DMS53 treated with DMSO at 0.1 percent for 48 hours (cell line): ENCODE data around the gene JMJD7.

ENCODE experiments used
- DNase-seq: peaks from one replicate; lab custom pipeline; 2025; ENCODE audit not compliant: unreplicated experiment; lab: John Stamatoyannopoulos, UW

The JMJD7 gene

DNA sequence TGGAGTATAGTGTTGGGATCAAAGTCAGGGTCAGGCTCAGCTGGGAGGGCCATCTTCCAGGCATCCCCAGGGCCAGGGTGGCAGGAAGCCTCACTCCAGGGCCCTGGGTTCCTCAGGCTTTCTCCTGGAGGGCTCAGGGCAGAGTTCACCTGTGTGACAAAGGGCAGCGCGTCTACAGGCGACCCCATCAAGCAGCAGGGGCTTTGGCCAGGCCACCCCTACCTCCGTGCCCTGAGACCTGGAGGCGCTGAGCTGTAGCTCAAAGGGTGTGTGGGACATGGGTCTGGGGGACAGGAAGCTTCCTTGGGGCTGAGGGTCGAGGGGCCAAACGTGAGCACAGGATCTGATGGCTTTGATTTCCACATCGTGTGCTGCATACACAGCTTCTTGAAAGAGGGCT, 53.2 kb downstream of the JMJD7 start:
- no peak for DNase-seq

DNA sequence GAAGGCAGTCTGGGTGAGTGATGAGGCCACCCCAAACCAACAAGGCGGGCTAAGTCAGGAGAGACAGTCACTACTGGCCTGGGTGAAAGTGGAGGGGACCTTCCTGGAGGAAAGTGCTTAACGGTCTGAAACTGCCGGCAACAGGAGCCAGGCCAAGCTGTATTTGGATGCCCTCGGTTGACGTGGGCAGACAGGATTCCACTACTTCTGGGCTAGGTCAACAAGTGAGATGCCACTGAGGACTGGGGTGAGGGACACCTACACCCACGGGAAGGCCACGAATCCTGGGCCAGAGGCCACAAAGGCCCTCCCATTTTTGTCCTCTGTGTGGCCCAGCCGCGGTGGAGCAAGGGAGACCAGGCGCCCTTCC, 53.6 kb downstream of the JMJD7 start:
- no peak for DNase-seq

DNA sequence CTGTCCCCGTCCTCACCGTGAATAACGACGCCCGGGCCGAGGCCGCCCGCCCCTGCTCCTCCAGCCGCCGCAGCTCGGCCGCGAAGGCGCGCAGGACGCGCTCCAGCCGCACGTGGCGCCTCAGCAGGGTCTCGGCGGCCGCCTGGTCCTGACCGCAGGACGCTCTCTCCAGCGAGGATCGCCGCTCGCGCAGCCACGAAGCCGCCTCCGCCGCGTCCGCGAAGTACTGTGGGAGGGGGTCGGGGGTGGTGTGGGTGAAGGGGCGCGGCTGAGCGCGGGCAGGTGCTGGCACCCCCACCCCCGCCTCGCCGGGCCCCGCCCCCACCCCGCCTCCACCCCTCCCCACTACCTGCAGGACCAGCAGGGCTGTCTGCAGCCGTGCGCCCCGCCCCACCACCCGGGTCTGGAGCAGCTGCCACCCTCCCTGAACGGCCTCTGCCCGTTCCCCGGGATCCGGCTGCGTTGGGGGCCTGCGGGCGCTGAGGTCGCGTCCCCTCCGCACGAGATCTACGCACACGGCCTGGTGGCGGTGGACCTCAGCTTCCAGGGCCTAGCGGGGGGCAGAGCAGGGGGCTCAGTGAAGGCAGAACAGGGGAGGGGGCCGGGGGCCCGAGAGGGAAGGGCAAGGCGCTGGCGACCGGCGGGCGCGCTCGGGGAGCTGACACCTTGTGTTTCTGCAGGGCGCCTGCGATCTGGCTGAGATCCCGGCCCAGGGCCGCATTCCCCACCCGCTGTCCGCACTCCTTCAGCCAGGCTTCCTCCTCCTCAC, 54.2 kb downstream of the JMJD7 start:
- DNase-seq, result no peak

DNA sequence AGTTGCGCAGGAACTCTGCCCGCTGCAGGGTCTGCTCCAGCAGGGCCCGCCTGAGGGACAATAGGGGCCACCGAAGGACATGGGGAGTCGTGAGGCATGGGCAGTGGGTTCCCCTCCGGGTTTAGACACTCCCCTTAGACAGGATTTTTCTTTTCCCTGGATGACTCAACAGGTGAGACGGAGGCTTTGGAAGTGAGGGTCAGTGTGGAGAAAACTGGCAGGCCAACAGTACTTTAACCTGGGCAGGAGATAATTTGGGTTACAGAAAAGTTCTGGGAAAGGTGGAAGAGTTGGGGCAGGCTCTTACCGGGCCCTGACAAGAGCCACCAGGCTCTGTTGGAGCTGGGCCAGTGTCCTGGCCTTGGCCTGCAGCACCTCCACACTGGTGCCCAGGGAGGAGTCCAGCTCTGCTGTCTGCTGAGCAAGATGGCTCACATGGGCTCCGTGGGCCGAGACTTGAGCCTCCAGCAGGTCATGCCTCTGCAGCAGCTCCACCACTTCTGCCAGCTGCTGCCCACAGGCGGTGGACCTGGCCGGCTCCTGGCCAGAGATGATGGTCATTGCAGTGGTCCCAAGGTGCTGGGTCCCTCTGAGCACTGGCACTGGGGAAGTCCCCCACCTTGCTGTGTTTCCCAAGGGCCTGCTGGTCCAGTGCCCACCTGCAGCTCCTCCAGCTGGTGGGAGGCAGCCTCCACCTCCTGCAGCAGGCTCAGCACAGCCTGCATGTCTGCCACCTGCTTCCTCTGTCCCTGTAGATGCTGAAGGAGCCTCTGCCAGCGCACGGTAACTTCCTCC, 55.0 kb downstream of the JMJD7 start:
- no peak for DNase-seq

DNA sequence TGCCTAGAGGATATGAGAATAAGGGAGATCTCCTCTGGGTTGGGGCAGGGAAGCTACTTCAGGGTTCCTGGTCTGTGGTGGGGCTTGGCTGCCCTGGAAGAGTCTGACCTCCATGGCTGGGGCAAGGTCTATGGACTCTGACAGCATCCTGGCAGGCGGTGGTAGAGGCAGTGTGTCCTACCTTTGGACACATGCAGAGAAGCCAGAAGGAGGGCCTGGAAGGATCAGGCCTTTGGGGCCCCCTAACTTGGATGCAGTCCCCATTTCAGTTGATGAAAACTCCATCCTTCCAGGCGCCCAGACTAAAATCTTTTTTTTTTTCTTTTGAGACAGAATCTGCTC, 55.6 kb downstream of the JMJD7 start:
- DNase-seq, result no peak

DNA sequence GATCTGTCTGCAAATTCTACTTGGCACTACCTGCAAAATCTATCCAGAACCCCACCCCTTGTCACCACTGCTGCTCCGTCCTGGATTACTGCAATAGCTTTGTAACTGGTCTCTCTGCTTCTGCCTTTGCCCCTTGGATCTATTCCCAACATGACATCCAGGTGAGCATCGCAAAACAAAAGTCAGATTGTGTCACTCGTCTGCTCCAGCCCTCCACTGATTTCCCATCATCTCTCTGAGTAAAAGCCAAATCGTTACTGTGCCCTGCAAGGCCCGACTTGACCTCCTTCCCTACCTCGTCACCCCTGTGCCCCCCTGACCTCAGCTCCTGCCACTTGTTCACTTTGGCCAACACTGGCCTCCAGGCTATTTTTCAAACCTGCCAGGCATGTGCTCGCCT, 56.6 kb downstream of the JMJD7 start:
- no peak for DNase-seq

DNA sequence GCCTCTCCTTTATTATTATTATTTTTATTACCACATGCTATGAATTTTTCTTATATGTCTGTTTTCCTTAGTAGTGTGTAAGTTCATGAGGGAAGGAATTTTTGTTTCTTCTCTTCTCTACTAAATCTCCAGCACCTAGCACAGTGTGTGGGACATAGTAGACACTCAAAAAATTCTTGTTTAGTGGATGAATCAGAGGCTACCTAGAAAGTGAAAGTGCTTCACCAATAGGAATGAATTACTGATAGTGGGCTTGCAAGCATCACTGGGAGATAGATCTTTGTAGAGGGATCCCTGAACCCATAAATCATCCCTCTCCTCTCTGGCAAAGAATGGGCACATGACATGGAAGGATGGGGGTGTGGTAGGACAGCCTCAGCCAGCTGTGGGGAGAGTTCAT, 57.4 kb downstream of the JMJD7 start:
- DNase-seq, result no peak

DNA sequence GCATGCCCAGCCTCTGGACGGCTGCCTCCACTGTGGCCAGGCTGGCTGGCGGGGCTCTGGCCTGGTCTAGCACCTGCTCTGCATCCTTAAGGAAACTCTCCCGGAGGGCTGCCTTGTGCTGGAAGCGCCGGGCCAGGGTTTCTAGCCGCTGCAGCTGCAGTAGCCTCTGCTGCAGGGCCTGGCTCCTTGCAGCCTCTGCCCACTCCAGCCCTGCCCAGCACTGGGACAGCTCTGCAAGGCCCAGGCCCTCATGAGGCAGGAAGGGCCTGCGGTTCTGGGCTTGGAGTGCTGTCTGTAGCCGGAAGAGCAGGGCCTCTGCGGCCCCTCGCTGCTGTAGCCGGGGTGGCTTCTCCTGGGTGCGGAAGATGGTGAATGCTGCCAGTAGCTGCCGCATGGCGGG, 57.9 kb downstream of the JMJD7 start:
- DNase-seq, result no peak

DNA sequence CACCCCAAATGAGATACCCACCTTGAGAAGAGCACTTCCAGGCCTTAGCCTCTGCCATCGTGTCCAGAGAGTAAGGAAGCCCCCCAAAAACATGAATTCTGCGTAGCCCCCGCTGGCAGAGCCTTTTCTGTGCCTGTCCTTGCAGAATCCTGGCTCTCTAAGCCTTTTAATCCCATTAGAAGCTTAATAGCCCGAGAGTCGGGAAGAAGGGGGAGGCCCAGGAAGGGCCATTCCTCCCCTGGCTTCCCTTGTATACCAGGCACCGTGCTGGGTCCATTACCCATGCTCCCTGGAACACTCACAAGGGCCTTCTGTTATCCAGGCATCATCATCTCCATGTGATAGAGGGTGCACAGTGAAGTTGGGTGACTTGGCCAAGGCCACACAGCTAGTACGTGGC, 58.8 kb downstream of the JMJD7 start:
- no peak for DNase-seq

DNA sequence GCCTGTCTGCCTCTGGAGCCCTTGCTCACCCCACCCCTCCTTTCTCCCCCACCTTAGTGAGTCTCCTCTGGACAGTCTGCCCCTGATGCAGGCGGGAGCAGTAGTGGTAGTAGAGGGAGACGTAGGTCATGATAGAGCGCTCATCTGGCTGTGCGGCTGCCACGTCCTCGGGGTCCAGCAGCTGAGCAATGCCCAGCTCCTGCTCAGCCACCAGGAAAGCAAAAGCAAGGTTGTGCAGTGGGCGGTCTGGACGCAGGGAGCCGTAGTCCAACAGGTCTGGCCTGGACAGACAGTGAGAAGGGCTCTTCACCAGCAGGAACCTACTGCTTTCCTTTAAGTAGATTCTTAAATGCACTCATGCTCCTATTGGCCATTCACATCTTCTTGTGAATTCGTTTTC, 59.3 kb downstream of the JMJD7 start:
- DNase-seq, result no peak
